Activated CD8-positive, alpha-beta memory T cell treated with anti-CD3 and anti-CD28 coated beads, Interleukin-2, amount 50 U/mL, for 4 hours (primary cell): ENCODE results near the gene TNFAIP1.

Source experiments
- DNase-seq: peaks from one replicate; pipeline ENCODE4 v3.0.0-alpha.2; 2020

TNFAIP1 gene

GRCh38 chr17:28346746-28347246, 11.2 kb downstream of the TNFAIP1 start:
- DNase-seq: no peak

DNA sequence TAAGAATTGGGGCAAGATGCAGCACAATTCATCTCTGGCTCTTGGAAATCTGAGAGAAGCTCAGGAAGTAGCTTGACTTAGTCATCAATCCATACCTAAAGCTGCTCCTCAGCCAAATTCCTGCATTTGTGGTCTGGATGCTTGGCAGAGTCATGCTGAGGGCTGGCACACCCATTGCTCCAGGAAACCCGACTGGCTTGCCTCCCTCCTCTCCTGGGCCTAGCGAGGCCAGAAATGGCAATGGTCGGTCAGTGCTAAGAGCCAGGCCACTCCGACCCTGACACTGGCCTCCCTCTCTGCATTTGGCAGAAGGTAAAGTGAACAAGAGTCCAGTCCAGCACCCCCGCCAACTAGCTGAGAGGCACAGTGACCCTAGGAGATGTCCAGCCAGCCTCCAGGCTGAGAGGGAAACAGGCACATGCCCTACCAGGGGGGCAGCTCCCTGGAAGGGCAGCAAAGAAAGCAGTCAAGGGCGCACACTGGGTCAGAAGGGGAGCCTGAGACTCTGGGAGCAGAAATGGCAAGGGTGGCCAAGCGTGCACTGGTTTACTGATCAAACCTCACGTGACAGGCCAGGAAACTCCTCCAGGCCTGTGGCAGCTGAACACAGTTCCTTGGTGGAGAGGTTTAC, 11.8 kb downstream of the TNFAIP1 start:
- DNase-seq: no peak

DNA sequence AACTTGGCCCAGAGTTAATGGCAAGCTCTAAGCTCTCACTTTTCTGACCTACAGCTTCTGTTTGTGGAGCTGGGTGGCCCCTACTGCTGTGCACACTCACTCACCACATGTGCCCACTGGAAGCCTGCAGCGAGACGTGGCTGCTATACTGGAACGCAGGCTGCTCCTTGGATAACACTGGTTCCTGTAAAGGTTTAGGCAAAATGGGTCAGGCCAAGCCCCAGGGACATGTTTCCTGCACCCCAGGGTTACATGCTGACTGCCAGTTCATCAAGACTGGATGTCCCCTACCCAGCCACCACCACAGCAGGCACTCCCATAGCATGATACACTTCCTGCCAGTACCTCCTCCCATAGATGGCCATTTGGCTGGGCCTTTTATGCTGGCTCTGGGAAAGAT, 13.4 kb downstream of the TNFAIP1 start:
- DNase-seq: no peak

- DNase-seq: no peak
These were observed 14.7 kb downstream of the TNFAIP1 start for GRCh38 chr17:28350271-28350670.

- DNase-seq: peak; percentile 95
These were observed 21.7 kb downstream of the TNFAIP1 start, which contains the start of gene POLDIP2 for GRCh38 chr17:28357061-28357900. TSS of gene POLDIP2 (minus strand) at chr17:28357527. CDS start at chr17:28357448, 79 bp downstream.

DNA sequence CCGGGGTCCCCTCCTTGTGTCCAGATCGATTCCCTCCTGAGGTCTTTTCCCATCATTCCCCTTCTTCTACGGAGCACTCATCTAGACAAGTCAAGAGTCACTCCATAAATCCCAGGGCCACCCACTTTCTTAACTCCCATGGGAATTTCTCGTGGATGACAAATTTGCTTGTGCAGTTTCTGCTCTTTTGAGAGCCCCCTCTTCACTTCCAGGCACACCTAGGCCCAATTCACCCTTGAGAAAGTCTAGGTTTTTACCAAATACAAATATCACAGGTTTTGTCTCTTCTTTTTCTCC, 22.3 kb downstream of the TNFAIP1 start:
- DNase-seq: no peak

- DNase-seq: no peak
These were observed 27.6 kb downstream of the TNFAIP1 start for GRCh38 chr17:28363186-28363585.

DNA sequence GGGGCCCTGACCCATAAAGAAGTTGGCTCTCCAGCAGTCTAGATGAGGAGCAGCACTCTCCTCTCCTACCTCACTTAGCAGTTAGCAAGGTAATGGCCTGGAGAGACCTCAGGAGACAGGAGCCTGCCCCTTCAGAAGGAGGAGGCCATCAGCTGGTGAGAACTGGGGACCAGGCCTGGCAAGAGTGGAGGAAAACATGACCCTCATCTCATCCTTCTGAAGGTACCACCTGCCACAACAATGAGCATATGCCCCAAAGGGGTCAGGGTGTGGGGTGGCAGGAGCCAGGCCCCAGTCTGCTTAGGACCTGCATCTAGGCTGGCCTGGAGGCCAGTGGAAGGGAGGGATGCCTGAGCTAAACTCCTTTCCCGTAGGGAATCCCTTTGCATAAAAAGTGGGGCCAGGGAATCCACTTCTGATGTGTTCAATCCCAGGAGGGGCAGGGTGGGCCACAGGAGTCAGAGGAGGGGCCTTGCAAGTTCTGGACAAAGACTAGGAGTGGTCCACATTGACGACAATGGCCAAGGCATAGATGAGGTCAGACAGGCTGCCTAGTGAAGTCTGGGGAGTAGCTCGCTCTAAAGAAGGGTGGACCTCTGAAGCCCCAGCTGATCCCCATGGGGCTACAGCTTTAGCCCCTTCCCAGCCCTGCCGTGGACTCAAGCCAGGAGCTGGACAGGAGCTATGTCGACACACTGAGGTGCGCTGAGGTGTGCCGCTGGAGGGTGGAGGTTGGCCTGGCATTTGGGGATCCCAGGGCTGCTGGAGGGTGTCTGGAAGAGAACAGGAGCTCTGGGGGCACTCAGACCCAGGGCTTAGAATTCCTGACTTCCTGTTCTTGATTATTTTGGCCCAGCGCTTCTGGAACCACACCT, 28.5 kb downstream of the TNFAIP1 start:
- DNase-seq: no peak

GRCh38 chr17:28364665-28365363, 29.3 kb downstream of the TNFAIP1 start, which contains the start of gene SEBOX:
TSS of gene SEBOX (minus strand) at chr17:28365199. CDS start at chr17:28365151, 48 bp downstream.
- DNase-seq: no peak

GRCh38 chr17:28365487-28365886, 29.9 kb downstream of the TNFAIP1 start:
- DNase-seq: no peak

DNA sequence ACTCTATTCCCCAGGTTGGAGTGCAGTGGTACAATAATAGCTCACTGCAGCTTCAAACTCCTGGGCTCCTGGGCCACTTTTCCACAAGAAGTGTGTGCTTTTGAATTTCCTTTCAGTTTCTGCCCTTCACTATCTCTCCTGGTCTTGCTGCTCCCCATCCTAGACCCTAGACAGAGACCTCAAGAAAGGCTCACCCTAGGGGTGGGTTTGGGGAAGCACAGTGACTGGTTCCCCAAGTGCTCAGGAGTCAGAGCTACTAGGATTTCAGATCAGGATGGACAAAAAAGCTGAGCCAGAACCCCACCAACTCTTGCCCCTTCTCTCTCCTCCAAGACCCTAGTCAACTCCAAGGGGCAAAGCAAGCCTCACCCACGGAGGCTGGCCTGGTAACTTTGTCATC, 31.0 kb downstream of the TNFAIP1 start:
- DNase-seq: no peak

DNA sequence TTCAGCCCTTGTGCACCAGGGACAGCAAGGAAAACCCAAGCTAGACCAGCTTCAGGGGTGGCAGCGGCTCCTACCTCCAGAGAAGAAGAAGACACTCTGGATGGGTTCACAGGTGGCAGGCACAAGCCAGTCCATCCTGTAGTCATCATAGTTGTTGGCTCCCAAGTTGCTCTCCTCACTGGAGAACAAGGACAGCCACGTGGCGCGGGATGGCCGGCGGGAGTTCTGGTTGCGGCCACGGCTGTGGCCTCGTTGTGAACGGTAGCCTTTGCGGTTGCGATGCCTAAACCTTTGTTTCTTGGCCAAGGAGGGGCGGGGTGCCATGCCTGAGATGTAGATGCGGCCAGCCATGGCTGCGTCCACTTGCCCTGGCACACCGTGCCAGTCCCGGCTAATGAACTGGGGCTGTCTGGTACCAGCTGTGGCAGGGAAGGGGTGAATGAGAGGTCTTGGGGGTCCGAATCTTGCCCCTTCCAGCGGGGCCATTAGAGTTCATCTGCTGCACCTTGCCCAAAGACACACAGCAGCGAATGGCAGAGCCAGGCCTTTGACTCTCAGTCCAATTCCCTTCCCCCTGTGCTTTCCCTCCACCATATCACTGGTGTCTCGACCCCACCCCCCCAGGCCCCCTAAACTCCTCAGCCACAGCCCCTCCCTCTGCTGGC, 32.2 kb downstream of the TNFAIP1 start:
- no peak for DNase-seq

DNA sequence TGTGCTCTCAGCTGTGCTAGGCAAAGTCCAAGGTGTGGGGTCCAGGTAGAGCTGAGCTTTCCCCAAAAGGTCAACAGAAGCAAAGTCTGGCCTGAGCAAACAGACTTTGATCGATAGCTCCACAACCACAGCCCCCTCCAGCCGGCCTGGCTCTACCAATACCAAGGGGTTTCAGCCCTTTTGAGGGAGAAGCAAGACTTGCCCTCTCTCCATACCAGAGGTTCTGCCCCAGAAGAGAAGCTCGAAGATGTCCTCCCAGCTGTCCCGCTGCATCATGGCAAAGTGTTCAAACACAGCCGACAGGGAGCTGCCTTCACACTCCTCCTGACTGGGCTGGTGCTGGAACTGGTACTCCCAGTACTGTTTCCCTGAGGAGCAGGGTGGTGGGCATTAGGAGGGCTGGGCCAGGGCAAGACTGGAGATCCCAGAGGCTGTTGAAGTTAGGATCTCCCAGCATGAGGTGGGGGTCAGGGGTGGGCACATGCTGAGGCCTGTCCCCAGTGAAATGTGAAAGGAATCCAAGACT, 32.8 kb downstream of the TNFAIP1 start:
- DNase-seq: no peak

DNA sequence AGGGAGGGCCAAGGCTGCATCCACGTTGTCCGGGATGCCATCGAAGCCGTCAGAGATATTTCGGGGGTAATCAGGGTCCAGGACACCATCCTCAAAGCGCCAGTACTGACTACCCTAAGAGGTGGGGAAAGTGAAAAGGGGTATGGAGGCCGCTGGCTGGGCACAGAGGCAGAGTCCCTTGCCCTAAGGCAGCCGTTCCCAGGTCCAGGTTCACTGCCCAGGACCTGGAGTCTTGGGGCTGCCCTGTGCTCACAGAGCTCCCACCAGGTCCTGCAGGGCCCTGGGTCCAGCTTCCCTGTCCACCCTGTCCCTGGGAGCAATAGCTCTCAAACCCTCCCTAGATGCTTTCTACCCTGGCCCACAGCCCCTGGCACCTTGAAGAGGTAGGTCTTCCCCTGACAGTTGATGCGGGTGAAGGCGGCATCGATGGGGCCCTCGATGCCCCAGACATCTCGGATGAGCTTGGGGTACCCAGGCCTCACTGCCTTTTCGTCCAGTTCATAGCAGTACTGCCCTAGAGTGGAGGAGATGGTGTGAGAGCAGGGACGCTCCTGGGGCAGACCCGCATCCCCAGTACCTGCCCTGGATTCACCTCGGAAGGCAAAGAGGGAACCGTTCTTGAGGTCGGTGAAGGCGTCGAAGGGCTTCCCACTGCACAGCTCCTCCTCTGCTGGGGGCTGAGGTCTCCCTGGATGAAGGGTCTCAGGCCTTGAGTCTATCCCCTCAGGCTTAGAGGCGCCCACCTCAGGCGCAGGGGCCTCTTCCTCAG, 33.5 kb downstream of the TNFAIP1 start:
- DNase-seq: no peak

- no peak for DNase-seq
These were observed 34.1 kb downstream of the TNFAIP1 start for GRCh38 chr17:28369684-28370034.

GRCh38 chr17:28370035-28370743, 34.6 kb downstream of the TNFAIP1 start, which contains the start of gene VTN:
TSS of gene VTN (minus strand) at chr17:28370307. CDS start at chr17:28370203, 104 bp downstream.
- no peak for DNase-seq

GRCh38 chr17:28370744-28371103, 35.2 kb downstream of the TNFAIP1 start:
- no peak for DNase-seq

DNA sequence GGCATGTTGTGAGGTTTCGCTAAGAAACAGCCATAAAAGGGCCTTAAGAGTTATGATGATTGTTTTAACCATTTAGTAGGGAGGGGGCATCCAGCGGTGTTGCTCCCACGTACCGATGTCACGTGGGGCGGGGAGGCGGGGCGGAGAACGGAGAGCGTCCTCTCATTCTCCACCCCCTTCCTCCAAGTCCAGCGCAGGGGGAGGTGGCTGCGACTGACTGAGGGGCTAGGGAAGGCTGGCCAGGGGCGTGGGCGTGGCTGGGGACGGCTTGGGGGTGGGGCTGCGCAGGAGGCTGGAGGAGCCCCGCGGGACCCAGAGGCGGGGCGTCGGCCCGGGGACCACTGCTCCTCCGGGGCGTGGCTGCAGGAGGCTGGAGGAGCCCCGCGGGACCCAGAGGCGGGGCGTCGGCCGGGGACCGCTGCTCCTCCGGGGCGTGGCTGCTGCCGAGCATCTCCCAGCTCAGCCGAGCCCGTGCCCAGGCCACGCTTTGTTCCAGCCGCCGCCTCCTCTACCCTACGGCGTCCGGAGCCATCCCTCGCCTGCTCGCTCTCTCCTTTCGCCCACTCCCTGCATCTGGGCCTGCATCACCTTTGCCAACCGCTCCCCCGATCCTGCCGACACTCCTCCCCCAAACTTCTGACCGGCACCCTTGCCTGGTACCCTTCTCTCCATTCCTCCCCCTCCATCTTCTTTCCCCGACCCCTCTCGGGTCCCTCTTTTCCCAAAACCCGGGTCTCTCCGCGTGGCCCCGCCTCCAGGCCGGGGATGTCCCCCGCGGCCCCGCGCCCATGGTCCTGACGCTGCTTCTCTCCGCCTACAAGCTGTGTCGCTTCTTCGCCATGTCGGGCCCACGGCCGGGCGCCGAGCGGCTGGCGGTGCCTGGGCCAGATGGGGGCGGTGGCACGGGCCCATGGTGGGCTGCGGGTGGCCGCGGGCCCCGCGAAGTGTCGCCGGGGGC, 36.0 kb downstream of the TNFAIP1 start, which contains the start of gene SARM1:
Gene SARM1, plus strand, starts transcription at position 450 of the 958 bp plus-strand sequence. Its CDS starts 339 bp downstream, at position 789.
- DNase-seq: peak; percentile 85
